ENCODE results near the gene LILRB4.
A peak's percentile ranks its signal among the peaks of the same experiment; 100 is the strongest.
"Not testable (repeated sequence)": the region's sequence is repeated elsewhere in the genome, so short reads cannot be mapped to it uniquely, and the experiment has no call there.

LILRB4 gene

GRCh38 chr19:54709212-54709948 lies 46.6 kb downstream of the LILRB4 start:
- no peak for TF ChIP-seq Cebpa-rat (IDR thresholded peaks at IDR 0.05)
- H3K9ac ChIP-seq, result no peak overlapping the region
- H3K27me3 ChIP-seq, result no peaks in the 10 kb centered on the region
- H3K4me2 ChIP-seq, result peak overlapping the region in 10 of 11 experiments; percentile 28 to 90 (median 74); a peak in 15 of 22 replicates
- no peaks in the 10 kb centered on the region for H4K20me1 ChIP-seq
- H3K4me3 ChIP-seq, result no peak overlapping the region
- H3K27ac ChIP-seq, result peak overlapping the region in 2 of 11 experiments; percentile 27 to 52; a peak in 1 of 22 replicates
- no peaks in the 10 kb centered on the region for H3K36me3 ChIP-seq
- 0 out of 22 replicates have a peak, but pooled peaks cover 0 to 6% (median 0%) of the 10 kb centered on the region in 11 experiments for H3K9me3 ChIP-seq (replicated peaks in 1 of 11)
- peaks cover 13 to 33% (median 30%) of the 10 kb centered on the region in 10 experiments for H3K4me1 ChIP-seq

- H3K27ac ChIP-seq; H3K4me3 ChIP-seq; H3K9me3 ChIP-seq (replicated peaks in 1 of 11); H3K27me3 ChIP-seq; H4K20me1 ChIP-seq; H3K9ac ChIP-seq; H3K36me3 ChIP-seq: not testable (repeated sequence)
- H3K4me2 ChIP-seq, result peak overlapping the region in 6 of 11 experiments; percentile 13 to 30 (median 18); a peak in 6 of 22 replicates
- H3K4me1 ChIP-seq, result peaks cover 13 to 33% (median 30%) of the 10 kb centered on the region in 10 experiments
Measured at GRCh38 chr19:54709956-54710355, 47.2 kb downstream of the LILRB4 start.
